GM20431 (cell line): ENCODE measurements around the gene KCNAB3.

Experiments
- in situ Hi-C: fragments of 300-500 bp; cut with MseI, MboI; formaldehyde crosslinking; loops from one replicate; pipeline ENCODE4 v1.15.0; 2020; ENCODE audit warnings: low sequenced_read_pairs; ENCODE audit not compliant: unreplicated experiment

KCNAB3 gene

GRCh38 chr17:7944326-7944725 is 14.7 kb upstream of the KCNAB3 start:
- in situ Hi-C loops = no loop called here

GRCh38 chr17:7943291-7943690 is 13.6 kb upstream of the KCNAB3 start:
- in situ Hi-C loops = no loop called here

- in situ Hi-C loops = no loop called here
These were observed 11.1 kb upstream of the KCNAB3 start for GRCh38 chr17:7940743-7941142.

- in situ Hi-C loops = no loop called here
These were observed 10.4 kb upstream of the KCNAB3 start for GRCh38 chr17:7940034-7940433.

GRCh38 chr17:7935859-7936258 is 6.2 kb upstream of the KCNAB3 start:
- in situ Hi-C loops = no loop called here

- in situ Hi-C loops = no loop called here
These were observed 3.3 kb upstream of the KCNAB3 start for GRCh38 chr17:7932949-7933348.

GRCh38 chr17:7932483-7932891 is 2.8 kb upstream of the KCNAB3 start:
- in situ Hi-C loops = no loop called here

- in situ Hi-C loops = no loop called here
These were observed 2.2 kb upstream of the KCNAB3 start, which contains the start of the genes CNTROB and TRAPPC1 for GRCh38 chr17:7931709-7932482. TSS of gene CNTROB (plus strand) at chr17:7932206. CDS start at chr17:7933080, 874 bp downstream. TSS of gene TRAPPC1 (minus strand) at chr17:7931946. CDS start at chr17:7931829, 117 bp downstream.

- in situ Hi-C loops = no loop called here
These were observed 1.4 kb upstream of the KCNAB3 start for GRCh38 chr17:7930841-7931631.

- in situ Hi-C loops = no loop called here
These were observed 2.1 kb downstream of the KCNAB3 start for GRCh38 chr17:7927596-7927995.

GRCh38 chr17:7922845-7923628 is 6.6 kb downstream of the KCNAB3 start:
- in situ Hi-C loops = no loop called here

- in situ Hi-C loops = no loop called here
These were observed 7.3 kb downstream of the KCNAB3 start for GRCh38 chr17:7922269-7922844.

GRCh38 chr17:7916808-7917207 is 12.8 kb downstream of the KCNAB3 start:
- in situ Hi-C loops = loop anchor here (10.0 kb wide), 1 partner anchor 68 kb away; no protein-coding TSS in a partner anchor

GRCh38 chr17:7916385-7916682 is 13.3 kb downstream of the KCNAB3 start:
- in situ Hi-C loops = loop anchor here (10.0 kb wide), 1 partner anchor 68 kb away; no protein-coding TSS in a partner anchor

- in situ Hi-C loops = loop anchor here (10.0 kb wide), 1 partner anchor 69 kb away; no protein-coding TSS in a partner anchor
These were observed 13.9 kb downstream of the KCNAB3 start, which contains the start of gene RNF227 for GRCh38 chr17:7915611-7916384. TSS of gene RNF227 (minus strand) at chr17:7916289. CDS start at chr17:7916195, 94 bp downstream.

GRCh38 chr17:7915179-7915610 is 14.5 kb downstream of the KCNAB3 start:
- in situ Hi-C loops = loop anchor here (10.0 kb wide), 1 partner anchor 70 kb away; no protein-coding TSS in a partner anchor

GRCh38 chr17:7912927-7913524 is 16.6 kb downstream of the KCNAB3 start:
- in situ Hi-C loops = loop anchor here (10.0 kb wide), 1 partner anchor 72 kb away; no protein-coding TSS in a partner anchor

GRCh38 chr17:7911116-7911515 is 18.5 kb downstream of the KCNAB3 start:
- in situ Hi-C loops = loop anchor here (10.0 kb wide), 1 partner anchor 74 kb away; no protein-coding TSS in a partner anchor
